ENCODE data around the gene NKTR.

DNA sequence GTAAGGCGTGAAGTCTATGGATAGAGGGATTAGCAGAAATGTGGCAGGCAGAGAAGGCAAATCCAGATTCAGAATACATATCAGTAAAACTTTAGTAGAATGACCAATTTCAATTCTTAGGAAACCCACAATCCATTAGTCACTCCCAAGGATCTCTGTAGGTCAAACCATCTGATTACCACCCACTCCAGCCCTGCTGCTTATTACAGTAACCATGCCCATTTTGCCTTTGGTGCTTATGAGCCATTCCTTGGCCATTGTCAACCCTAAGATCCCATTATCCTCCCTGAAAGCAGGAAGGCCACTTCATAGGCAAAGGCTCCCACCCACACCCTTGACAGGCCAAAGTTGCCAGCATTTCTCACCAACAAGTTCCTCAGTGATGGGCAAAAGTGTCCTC, 79.8 kb downstream of the NKTR start:
- TF ChIP-seq, protein P1, sequence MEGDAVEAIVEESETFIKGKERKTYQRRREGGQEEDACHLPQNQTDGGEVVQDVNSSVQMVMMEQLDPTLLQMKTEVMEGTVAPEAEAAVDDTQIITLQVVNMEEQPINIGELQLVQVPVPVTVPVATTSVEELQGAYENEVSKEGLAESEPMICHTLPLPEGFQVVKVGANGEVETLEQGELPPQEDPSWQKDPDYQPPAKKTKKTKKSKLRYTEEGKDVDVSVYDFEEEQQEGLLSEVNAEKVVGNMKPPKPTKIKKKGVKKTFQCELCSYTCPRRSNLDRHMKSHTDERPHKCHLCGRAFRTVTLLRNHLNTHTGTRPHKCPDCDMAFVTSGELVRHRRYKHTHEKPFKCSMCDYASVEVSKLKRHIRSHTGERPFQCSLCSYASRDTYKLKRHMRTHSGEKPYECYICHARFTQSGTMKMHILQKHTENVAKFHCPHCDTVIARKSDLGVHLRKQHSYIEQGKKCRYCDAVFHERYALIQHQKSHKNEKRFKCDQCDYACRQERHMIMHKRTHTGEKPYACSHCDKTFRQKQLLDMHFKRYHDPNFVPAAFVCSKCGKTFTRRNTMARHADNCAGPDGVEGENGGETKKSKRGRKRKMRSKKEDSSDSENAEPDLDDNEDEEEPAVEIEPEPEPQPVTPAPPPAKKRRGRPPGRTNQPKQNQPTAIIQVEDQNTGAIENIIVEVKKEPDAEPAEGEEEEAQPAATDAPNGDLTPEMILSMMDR (IDR thresholded peaks at IDR 0.05), result no peak
- TF ChIP-seq POLR2AphosphoS5 (IDR thresholded peaks at IDR 0.05), result no peak
- no peak for TF ChIP-seq EP300 (IDR thresholded peaks at IDR 0.05)
